ENCODE results near the gene BCAT1. TPM values are rescaled to one million over a fixed set of nuclear protein-coding genes. Genes with fewer than 3 reads are reported as not detected.

BCAT1 gene
- total RNA-seq, 1 experiment from 2014 or later: 5.8 TPM

DNA sequence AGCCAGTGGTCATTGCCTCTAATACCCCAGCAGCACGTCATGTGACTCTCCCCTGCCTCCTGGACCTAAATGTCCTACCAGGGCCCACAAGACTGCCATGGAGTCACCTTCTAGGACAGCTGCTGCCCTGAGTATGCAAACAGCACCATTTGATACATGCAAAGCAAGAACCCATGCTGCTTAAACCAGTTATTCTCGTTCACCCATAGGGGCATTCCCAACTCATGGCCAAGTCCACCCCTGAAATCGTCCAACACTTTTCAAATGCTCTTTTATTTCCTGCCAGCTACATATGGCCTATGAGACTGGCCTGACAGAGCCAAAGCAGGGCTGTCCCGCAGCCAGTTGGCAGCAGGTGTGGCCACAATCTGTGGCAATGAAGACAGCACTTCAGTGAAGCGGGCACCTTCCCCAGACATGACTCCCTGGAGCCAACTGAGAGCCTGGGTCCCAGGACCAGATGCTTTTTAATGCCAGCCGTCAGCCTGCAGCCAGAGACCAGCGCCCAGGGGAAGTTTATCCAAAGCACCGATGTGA is 99.9 kb downstream of the BCAT1 start:
- Histone ChIP-seq H3K36me3 (ENCODE audit: control insufficient read depth, insufficient read depth, low read length) (no peaks in the 10 kb centered on the region), H3K4me3 (ENCODE audit: low read depth in 2 of 2, low read length in 2 of 2) (no peak overlapping the region), H3K4me1 (ENCODE audit: control insufficient read depth, insufficient read depth, low read length) (no peaks in the 10 kb centered on the region), H3K27me3 (ENCODE audit: control insufficient read depth, insufficient read depth, low read length) (peaks cover 8% of the 10 kb centered on the region; the same call in 1 of the 2 replicates), H3K9me3 (ENCODE audit: control insufficient read depth, insufficient read depth, low read depth, low read length) (no peaks in the 10 kb centered on the region), H3K27ac (ENCODE audit: low read length) (no peak overlapping the region)
- ChIA-PET CTCF (no interaction called here), POLR2A (no interaction called here)
- intact Hi-C loops (cut with micrococcal nuclease; ENCODE audit: unreplicated experiment): no loop called here
- in situ Hi-C loops (cut with HindIII; ENCODE audit: low pct_unique_long_range_greater_than_20kb, low sequenced_read_pairs): no loop called here
- no TSS peak for BruUV-seq (replicated peaks)
- TF ChIP-seq CTCF (IDR thresholded peaks at IDR 0.05): no peak
- no peak for TF ChIP-seq SIN3A (IDR thresholded peaks at IDR 0.05; ENCODE audit: borderline replicate concordance, insufficient read depth, low read depth, low read length)
- no peak for TF ChIP-seq REST (IDR thresholded peaks at IDR 0.05; ENCODE audit: insufficient read depth in 1 of 2, low read depth in 2 of 2, low read length in 1 of 2)
- TF ChIP-seq POLR2AphosphoS5 (IDR thresholded peaks at IDR 0.05; ENCODE audit: low read depth, low read length): no peak
- no peak for TF ChIP-seq TCF7L2 (IDR thresholded peaks at IDR 0.05; ENCODE audit: low read depth, low read length)
- no peak for DNase-seq (ENCODE audit: low read depth, low spot score)
- ATAC-seq: no peak

DNA sequence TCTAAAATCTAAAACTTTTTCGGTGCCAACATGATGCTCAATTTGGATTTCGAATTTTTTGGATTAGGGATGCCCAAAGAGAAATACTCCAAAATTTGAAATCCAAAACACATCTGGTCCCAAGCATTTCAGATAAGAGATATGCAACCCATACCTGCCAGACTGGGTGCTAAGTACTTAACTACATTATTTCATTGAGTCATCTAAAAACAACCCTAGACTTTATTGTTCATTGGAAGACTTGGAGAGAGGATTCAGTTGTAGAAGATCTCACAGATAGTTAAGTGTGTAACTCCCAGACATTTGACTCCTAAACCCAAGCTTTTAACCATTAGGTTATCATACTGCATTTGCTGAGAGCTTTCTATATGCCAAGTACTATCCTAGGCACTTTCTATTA is 102.2 kb downstream of the BCAT1 start:
- intact Hi-C loops (cut with micrococcal nuclease; ENCODE audit: unreplicated experiment): no loop called here
- peaks cover 8% of the 10 kb centered on the region; the same call in 1 of the 2 replicates for H3K27me3 ChIP-seq (ENCODE audit: control insufficient read depth, insufficient read depth, low read length)
- in situ Hi-C loops (cut with HindIII; ENCODE audit: low pct_unique_long_range_greater_than_20kb, low sequenced_read_pairs): no loop called here
- no peak overlapping the region for H3K27ac ChIP-seq (ENCODE audit: low read length)
- TF ChIP-seq TCF7L2 (IDR thresholded peaks at IDR 0.05; ENCODE audit: low read depth, low read length): no peak
- TF ChIP-seq SIN3A (IDR thresholded peaks at IDR 0.05; ENCODE audit: borderline replicate concordance, insufficient read depth, low read depth, low read length): no peak
- CTCF ChIA-PET: no interaction called here
- no peaks in the 10 kb centered on the region for H3K4me1 ChIP-seq (ENCODE audit: control insufficient read depth, insufficient read depth, low read length)
- H3K9me3 ChIP-seq (ENCODE audit: control insufficient read depth, insufficient read depth, low read depth, low read length): no peaks in the 10 kb centered on the region
- no peak for ATAC-seq
- no peak overlapping the region for H3K4me3 ChIP-seq (ENCODE audit: low read depth in 2 of 2, low read length in 2 of 2)
- POLR2A ChIA-PET: no interaction called here
- no peak for DNase-seq (ENCODE audit: low read depth, low spot score)
- no peaks in the 10 kb centered on the region for H3K36me3 ChIP-seq (ENCODE audit: control insufficient read depth, insufficient read depth, low read length)
- no TSS peak for BruUV-seq (replicated peaks)

DNA sequence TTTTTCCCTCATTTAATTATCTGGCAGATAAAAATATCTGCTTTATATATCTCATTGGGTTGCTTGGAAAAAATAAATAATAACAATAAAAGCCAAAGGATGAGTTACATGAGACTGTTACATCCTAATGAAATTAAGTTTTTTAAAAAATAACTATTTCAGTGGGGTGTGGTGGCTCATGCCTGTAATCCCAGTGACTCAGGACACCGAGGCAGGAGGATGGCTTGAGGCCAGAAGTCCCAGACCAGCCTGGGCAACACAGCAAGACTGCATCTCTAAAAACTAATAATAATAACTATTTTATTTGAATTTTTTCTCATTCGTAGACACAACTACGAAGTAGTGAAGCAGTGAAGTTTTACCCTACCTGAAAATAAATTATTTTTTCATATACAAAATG is 103.3 kb downstream of the BCAT1 start:
- no TSS peak for BruUV-seq (replicated peaks)
- H3K4me1 ChIP-seq (ENCODE audit: control insufficient read depth, insufficient read depth, low read length): no peaks in the 10 kb centered on the region
- POLR2A ChIA-PET: no interaction called here
- no peaks in the 10 kb centered on the region for H3K36me3 ChIP-seq (ENCODE audit: control insufficient read depth, insufficient read depth, low read length)
- H3K9me3 ChIP-seq (ENCODE audit: control insufficient read depth, insufficient read depth, low read depth, low read length): no peaks in the 10 kb centered on the region
- H3K27me3 ChIP-seq (ENCODE audit: control insufficient read depth, insufficient read depth, low read length): peaks cover 5% of the 10 kb centered on the region; the same call in 1 of the 2 replicates
- ATAC-seq (no peak), DNase-seq (ENCODE audit: low read depth, low spot score) (no peak)
- CTCF ChIA-PET: no interaction called here
- H3K4me3 ChIP-seq (ENCODE audit: low read depth in 2 of 2, low read length in 2 of 2): no peak overlapping the region
- no peak overlapping the region for H3K27ac ChIP-seq (ENCODE audit: low read length)
- in situ Hi-C loops (cut with HindIII; ENCODE audit: low pct_unique_long_range_greater_than_20kb, low sequenced_read_pairs): no loop called here
- intact Hi-C loops (cut with micrococcal nuclease; ENCODE audit: unreplicated experiment): no loop called here
- TF ChIP-seq TCF7L2 (IDR thresholded peaks at IDR 0.05; ENCODE audit: low read depth, low read length) (no peak), POLR2AphosphoS5 (IDR thresholded peaks at IDR 0.05; ENCODE audit: low read depth, low read length) (no peak), SIN3A (IDR thresholded peaks at IDR 0.05; ENCODE audit: borderline replicate concordance, insufficient read depth, low read depth, low read length) (no peak), CTCF (IDR thresholded peaks at IDR 0.05) (no peak), REST (IDR thresholded peaks at IDR 0.05; ENCODE audit: insufficient read depth in 1 of 2, low read depth in 2 of 2, low read length in 1 of 2) (no peak)
